ENCODE results near the gene CFAP97D2.
A peak's percentile ranks its signal among the peaks of the same experiment; 100 is the strongest.
"Not testable (repeated sequence)": the region's sequence is repeated elsewhere in the genome, so short reads cannot be mapped to it uniquely, and the experiment has no call there.

CFAP97D2 gene

DNA sequence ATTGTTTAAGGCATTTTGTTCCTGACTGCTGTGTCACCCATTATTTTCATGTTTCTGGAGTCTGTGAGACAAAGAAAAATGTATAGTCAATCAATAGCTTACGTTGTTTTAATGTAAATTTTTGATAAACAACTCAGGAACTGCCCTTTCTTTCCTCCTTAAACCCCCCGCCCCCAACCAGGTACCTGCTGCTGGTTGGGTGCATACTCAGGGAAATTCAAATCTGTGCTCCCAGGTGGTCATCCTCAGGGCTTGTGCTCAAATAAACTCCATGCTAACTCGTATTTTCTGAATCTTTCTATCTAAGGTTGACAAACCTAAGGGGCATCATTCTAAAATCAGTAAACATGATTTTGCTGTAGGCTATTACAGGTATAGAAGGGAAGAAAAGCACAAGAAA lies 51.5 kb downstream of the CFAP97D2 start:
- peaks cover 4% of the 10 kb centered on the region for H3K36me3 Mint-ChIP-seq (ENCODE audit: insufficient read depth)
- peaks cover 26 to 27% of the 10 kb centered on the region in 2 donors for H3K4me1 Mint-ChIP-seq (ENCODE audit: low read depth in 2 of 2)
- ATAC-seq (replicated peaks) (no peak), DNase-seq (no peak)
- peaks cover 15 to 16% of the 10 kb centered on the region in 2 donors for H3K27me3 Mint-ChIP-seq
- no peak overlapping the region for H3K4me3 Mint-ChIP-seq
- H3K27ac Mint-ChIP-seq = no peak overlapping the region
- H3K9me3 Mint-ChIP-seq = no peaks in the 10 kb centered on the region

DNA sequence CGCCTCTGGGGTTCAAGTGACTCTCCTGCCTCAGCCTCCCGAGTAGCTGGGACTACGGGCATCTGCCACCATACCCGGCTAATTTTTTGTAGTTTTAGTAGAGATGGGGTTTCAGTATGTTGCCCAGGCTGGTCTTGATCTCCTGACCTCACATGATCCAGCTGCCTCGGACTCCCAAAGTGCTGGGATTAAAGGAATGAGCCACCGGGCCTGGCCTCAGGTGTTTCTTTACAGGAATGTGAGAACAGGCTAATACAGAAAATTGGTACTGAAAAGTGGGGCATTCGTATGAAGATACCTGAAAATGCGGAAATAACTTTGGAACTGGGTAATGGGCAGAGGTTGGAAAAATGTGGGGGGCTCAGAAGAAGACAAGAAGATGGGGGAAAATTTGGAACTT lies 52.8 kb downstream of the CFAP97D2 start:
- Mint-ChIP-seq H3K36me3 (ENCODE audit: insufficient read depth) (peaks cover 7% of the 10 kb centered on the region), H3K27ac (no peak overlapping the region), H3K4me3 (no peak overlapping the region), H3K27me3 (peaks cover 15 to 16% of the 10 kb centered on the region in 2 donors), H3K9me3 (no peaks in the 10 kb centered on the region), H3K4me1 (ENCODE audit: low read depth in 2 of 2) (peaks cover 21 to 22% of the 10 kb centered on the region in 2 donors)
- ATAC-seq (replicated peaks) (no peak), DNase-seq (no peak)

GRCh38 chr13:114234266-114234644 lies 55.2 kb downstream of the CFAP97D2 start:
- H3K27ac Mint-ChIP-seq = peak overlapping the region; percentile 45 to 80
- no peak for ATAC-seq (replicated peaks)
- no peak for DNase-seq
- peaks cover 21% of the 10 kb centered on the region in 2 donors for H3K4me1 Mint-ChIP-seq (ENCODE audit: low read depth in 2 of 2)
- H3K9me3 Mint-ChIP-seq = no peaks in the 10 kb centered on the region
- H3K36me3 Mint-ChIP-seq (ENCODE audit: insufficient read depth) = peaks cover 27% of the 10 kb centered on the region
- peak overlapping the region; percentile 82 to 85 for H3K4me3 Mint-ChIP-seq
- peaks cover 15 to 16% of the 10 kb centered on the region in 2 donors for H3K27me3 Mint-ChIP-seq

- peak; percentile 47 to 65 (median 49) for DNase-seq
- H3K36me3 Mint-ChIP-seq (ENCODE audit: insufficient read depth) = peaks cover 33% of the 10 kb centered on the region
- H3K27me3 Mint-ChIP-seq = peaks cover 11 to 13% of the 10 kb centered on the region in 2 donors
- peak within 1 kb of the TSS; percentile 59 to 80 for H3K27ac Mint-ChIP-seq
- H3K4me1 Mint-ChIP-seq (ENCODE audit: low read depth in 2 of 2) = peaks cover 21% of the 10 kb centered on the region in 2 donors
- ATAC-seq (replicated peaks) = peak; percentile 89
- H3K4me3 Mint-ChIP-seq = peak within 1 kb of the TSS; percentile 82 to 85
- H3K9me3 Mint-ChIP-seq = no peaks in the 10 kb centered on the region
Observed at GRCh38 chr13:114234645-114235421, 55.8 kb downstream of the CFAP97D2 start, which contains the start of gene CDC16. TSS of gene CDC16 (plus strand) at chr13:114234897. CDS start at chr13:114235085, 188 bp downstream.

DNA sequence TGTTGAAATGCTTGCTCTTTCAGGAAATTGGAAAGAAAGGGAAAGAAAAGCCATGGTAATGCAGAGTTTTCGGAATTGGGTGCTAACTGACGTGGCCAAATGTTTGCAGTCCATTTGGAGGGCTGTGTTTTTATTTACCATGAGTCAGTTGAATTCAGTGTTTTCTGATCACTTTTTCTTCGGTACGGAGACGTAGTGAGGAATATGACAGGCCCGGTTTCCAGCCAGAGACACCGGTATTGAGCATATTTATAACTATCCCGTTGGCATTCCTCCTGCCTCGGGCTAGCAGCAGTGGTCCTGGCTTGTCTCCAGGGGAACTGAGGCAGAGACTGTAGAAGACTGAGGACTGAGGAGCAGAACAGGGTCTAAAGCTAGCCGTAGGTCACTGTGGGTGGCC lies 56.6 kb downstream of the CFAP97D2 start:
- Mint-ChIP-seq H3K4me3 (peak overlapping the region; percentile 82 to 85), H3K36me3 (ENCODE audit: insufficient read depth) (peaks cover 42% of the 10 kb centered on the region), H3K27me3 (peaks cover 2 to 5% of the 10 kb centered on the region in 2 donors), H3K4me1 (ENCODE audit: low read depth in 2 of 2) (peaks cover 21% of the 10 kb centered on the region in 2 donors), H3K9me3 (no peaks in the 10 kb centered on the region), H3K27ac (peak overlapping the region; percentile 59 to 80)
- DNase-seq = no peak
- no peak for ATAC-seq (replicated peaks)

GRCh38 chr13:114236227-114236626 lies 57.2 kb downstream of the CFAP97D2 start:
- peaks cover 47% of the 10 kb centered on the region for H3K36me3 Mint-ChIP-seq (ENCODE audit: insufficient read depth)
- H3K27me3 Mint-ChIP-seq = no peaks in the 10 kb centered on the region
- ATAC-seq (replicated peaks) (no peak), DNase-seq (no peak)
- peak overlapping the region; percentile 82 to 85 for H3K4me3 Mint-ChIP-seq
- no peaks in the 10 kb centered on the region for H3K9me3 Mint-ChIP-seq
- peak overlapping the region; percentile 59 to 80 for H3K27ac Mint-ChIP-seq
- peaks cover 21 to 22% of the 10 kb centered on the region in 2 donors for H3K4me1 Mint-ChIP-seq (ENCODE audit: low read depth in 2 of 2)

DNA sequence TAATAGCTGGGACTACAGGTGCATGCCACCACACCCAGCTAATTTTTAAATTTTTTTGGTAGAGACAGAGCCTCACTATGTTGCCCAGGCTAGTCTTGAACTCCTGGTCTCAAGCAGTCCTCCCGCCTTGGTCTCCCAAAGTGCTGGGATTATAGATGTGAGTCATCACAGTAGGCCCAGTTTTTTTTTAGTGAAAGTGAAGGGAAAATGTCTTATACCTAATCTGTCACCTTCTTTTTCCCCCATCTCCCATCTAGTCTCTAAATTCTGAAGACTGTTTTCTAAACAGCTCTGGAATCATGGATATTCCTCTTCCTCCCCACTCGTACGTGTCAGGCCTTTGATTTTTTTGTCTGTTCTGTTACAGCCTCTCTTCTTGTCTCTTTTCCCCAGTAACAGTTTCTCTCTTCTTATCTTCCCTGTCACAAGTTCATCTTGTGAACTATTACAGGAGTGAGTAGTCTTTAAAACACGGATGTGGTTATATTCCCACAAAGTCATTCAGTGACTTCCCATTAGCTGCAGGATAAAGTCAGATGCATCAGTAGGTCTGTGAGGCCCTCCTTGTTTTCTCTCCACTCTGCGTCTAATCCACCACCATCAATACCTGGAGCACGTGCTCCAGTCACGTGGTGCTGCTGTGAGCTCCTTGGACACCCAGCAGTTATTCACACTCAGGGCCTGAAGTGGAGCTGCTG lies 58.5 kb downstream of the CFAP97D2 start:
- H3K27ac Mint-ChIP-seq = no peak overlapping the region
- no peak overlapping the region for H3K4me3 Mint-ChIP-seq
- no peaks in the 10 kb centered on the region for H3K9me3 Mint-ChIP-seq
- peaks cover 60% of the 10 kb centered on the region for H3K36me3 Mint-ChIP-seq (ENCODE audit: insufficient read depth)
- ATAC-seq (replicated peaks) = no peak
- no peak for DNase-seq
- no peaks in the 10 kb centered on the region for H3K27me3 Mint-ChIP-seq
- peaks cover 21 to 29% of the 10 kb centered on the region in 2 donors for H3K4me1 Mint-ChIP-seq (ENCODE audit: low read depth in 2 of 2)

DNA sequence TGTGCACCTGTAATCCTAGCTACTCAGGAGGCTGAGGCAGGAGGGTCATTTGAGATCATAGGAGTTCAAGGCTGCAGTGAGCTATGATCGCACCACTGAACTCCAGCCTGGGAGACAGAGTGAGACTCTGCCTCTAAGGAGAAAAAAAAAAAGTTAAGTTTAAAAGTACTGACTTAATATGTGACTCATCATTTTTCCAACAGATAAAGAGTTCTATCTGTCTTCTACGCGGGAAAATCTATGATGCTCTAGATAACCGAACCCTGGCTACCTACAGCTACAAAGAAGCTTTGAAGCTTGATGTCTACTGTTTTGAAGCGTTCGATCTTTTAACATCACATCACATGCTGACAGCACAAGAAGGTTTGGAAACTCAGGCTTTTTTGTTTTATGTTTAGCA lies 62.9 kb downstream of the CFAP97D2 start:
- Mint-ChIP-seq H3K9me3 (no peaks in the 10 kb centered on the region), H3K4me1 (ENCODE audit: low read depth in 2 of 2) (peaks cover 15 to 17% of the 10 kb centered on the region in 2 donors), H3K27ac (no peak overlapping the region), H3K36me3 (ENCODE audit: insufficient read depth) (peaks cover 91% of the 10 kb centered on the region), H3K27me3 (no peaks in the 10 kb centered on the region), H3K4me3 (no peak overlapping the region)
- no peak for ATAC-seq (replicated peaks)
- no peak for DNase-seq

GRCh38 chr13:114243971-114244370 lies 64.9 kb downstream of the CFAP97D2 start:
- peaks cover 9 to 12% of the 10 kb centered on the region in 2 donors for H3K4me1 Mint-ChIP-seq (ENCODE audit: low read depth in 2 of 2)
- peak overlapping the region; percentile 10 to 62 for H3K27ac Mint-ChIP-seq
- DNase-seq (no peak), ATAC-seq (replicated peaks) (no peak)
- H3K9me3 Mint-ChIP-seq = no peaks in the 10 kb centered on the region
- no peaks in the 10 kb centered on the region for H3K27me3 Mint-ChIP-seq
- peaks cover 89% of the 10 kb centered on the region for H3K36me3 Mint-ChIP-seq (ENCODE audit: insufficient read depth)
- no peak overlapping the region for H3K4me3 Mint-ChIP-seq

- H3K4me3 Mint-ChIP-seq = no peak overlapping the region
- H3K9me3 Mint-ChIP-seq = no peaks in the 10 kb centered on the region
- H3K36me3 Mint-ChIP-seq (ENCODE audit: insufficient read depth) = peaks cover 86% of the 10 kb centered on the region
- peaks cover 9 to 12% of the 10 kb centered on the region in 2 donors for H3K4me1 Mint-ChIP-seq (ENCODE audit: low read depth in 2 of 2)
- peak overlapping the region; percentile 10 to 62 for H3K27ac Mint-ChIP-seq
- peak; percentile 92 for ATAC-seq (replicated peaks)
- DNase-seq = no peak
- no peaks in the 10 kb centered on the region for H3K27me3 Mint-ChIP-seq
Observed at GRCh38 chr13:114244637-114245036, 65.6 kb downstream of the CFAP97D2 start.

DNA sequence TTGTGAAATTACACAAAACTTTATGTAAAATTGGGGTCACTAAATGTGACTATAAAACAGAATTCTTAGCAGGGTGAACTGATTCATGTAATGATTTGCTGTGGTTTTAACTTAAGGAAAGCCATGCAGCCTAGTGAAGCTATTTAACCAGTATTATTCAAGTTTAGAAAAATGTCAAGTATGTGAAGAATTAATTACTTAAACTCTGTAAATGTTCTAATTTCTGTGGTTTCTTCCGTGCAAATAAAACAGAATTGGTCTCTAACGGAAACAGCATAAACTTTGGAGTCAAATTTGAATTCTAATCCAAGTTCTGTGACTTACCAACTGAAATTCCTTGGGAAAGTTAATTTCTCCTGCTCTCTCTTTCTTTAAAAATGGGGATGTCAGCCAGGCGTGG lies 69.0 kb downstream of the CFAP97D2 start:
- H3K27me3 Mint-ChIP-seq = no peaks in the 10 kb centered on the region
- H3K27ac Mint-ChIP-seq = peak overlapping the region in 1 of 2 donors; percentile 74
- no peaks in the 10 kb centered on the region for H3K9me3 Mint-ChIP-seq
- ATAC-seq (replicated peaks) = no peak
- DNase-seq = no peak
- peaks cover 4 to 9% of the 10 kb centered on the region in 2 donors for H3K4me1 Mint-ChIP-seq (ENCODE audit: low read depth in 2 of 2)
- peaks cover 77% of the 10 kb centered on the region for H3K36me3 Mint-ChIP-seq (ENCODE audit: insufficient read depth)
- H3K4me3 Mint-ChIP-seq = no peak overlapping the region

DNA sequence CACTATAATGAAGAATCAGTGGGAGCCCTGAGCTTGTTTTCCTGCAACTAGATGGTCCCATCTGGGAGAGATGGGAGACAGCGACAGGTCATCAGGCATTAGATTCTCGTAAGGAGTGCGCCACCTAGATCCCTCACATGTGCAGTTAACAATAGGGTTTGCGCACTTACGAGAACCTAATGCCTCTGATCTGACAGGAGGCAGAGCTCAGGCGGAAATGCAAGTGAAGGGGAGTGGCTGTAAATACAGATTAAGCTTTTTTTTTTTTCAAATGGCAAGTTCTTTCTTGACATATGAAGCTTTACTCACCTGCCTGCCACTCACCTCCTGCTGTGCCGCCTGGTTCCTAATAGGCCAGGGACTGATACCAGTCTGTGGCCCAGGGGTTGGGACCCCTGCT lies 70.0 kb downstream of the CFAP97D2 start:
- Mint-ChIP-seq H3K36me3 (ENCODE audit: insufficient read depth) (peaks cover 73% of the 10 kb centered on the region), H3K27me3 (no peaks in the 10 kb centered on the region), H3K4me3 (no peak overlapping the region), H3K9me3 (no peaks in the 10 kb centered on the region), H3K27ac (peak overlapping the region in 1 of 2 donors; percentile 65), H3K4me1 (ENCODE audit: low read depth in 2 of 2) (peaks cover 4 to 10% of the 10 kb centered on the region in 2 donors)
- ATAC-seq (replicated peaks) (no peak), DNase-seq (no peak)

DNA sequence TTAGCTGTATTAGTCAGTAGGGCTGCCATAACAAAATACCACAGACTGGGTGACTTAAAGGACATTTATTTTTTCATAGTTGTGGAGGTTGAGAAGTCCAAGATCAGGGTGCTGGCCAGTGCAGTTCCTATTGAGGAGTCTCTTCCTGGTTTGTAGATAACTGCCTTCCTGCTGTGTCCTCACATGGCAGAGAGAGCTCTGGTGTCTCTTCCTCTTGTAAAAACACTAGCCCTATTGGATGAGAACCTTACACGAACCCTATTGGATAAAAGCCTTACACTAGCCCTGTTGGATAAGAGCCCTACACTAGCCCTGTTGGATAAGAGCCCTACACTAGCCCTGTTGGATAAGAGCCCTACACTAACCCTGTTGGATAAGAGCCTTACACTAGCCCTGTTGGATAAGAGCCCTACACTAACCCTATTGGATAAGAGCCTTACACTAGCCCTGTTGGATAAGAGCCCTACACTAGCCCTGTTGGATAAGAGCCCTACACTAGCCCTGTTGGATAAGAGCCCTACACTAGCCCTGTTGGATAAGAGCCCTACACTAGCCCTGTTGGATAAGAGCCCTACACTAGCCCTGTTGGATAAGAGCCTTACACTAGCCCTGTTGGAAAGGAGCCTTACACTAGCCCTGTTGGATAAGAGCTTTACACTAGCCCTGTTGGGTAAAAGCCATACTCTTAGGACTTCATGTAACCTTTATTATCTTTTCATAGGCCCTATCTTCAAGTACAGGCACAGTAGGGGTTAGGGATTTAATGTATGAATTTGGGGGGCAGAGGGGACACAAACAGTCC lies 72.8 kb downstream of the CFAP97D2 start:
- peak overlapping the region in 1 of 2 donors; percentile 46 for H3K27ac Mint-ChIP-seq
- not testable (repeated sequence) for ATAC-seq (replicated peaks); H3K4me3 Mint-ChIP-seq; DNase-seq; H3K27me3 Mint-ChIP-seq; H3K4me1 Mint-ChIP-seq (ENCODE audit: low read depth in 2 of 2); H3K9me3 Mint-ChIP-seq
- peaks cover 73% of the 10 kb centered on the region for H3K36me3 Mint-ChIP-seq (ENCODE audit: insufficient read depth)

Data from effector memory CD8-positive, alpha-beta T cell (primary cell).